HepG2 (cell line): ENCODE measurements around the gene NCOR2. TPM values are rescaled to one million over a fixed set of nuclear protein-coding genes. Genes with fewer than 3 reads are reported as not detected.

Experiments used
- DR1 ChIP-seq: sonication (generic); formaldehyde crosslinking; IDR thresholded peaks from 2 replicates; pipeline ENCODE4 v1.8.0; 2021; ENCODE audit warnings: mild to moderate bottlenecking, missing genetic modification reagents, inconsistent platforms
- FOXP1 ChIP-seq, 2 experiments: fragments of 450-650 bp in 1 of 2; IDR thresholded peaks; 2 replicates each; pipeline ENCODE4 v1.6.1; 2017 to 2018; ENCODE audit warnings: antibody characterized with exemption in 1 of 2
- MTF1 ChIP-seq: sonication (generic); formaldehyde crosslinking; IDR thresholded peaks from 2 replicates; pipeline ENCODE4 v1.5.0; 2020; ENCODE audit warnings: missing genetic modification reagents
- SP140L ChIP-seq: sonication (generic); formaldehyde crosslinking; IDR thresholded peaks from 2 replicates; pipeline ENCODE4 v1.4.0; 2020; ENCODE audit warnings: missing genetic modification reagents, borderline replicate concordance
- SRSF1 ChIP-seq: fragments of 200-400 bp; formaldehyde crosslinking; optimal IDR thresholded peaks from 2 replicates; pipeline ENCODE3; 2017; ENCODE audit warnings: mild to moderate bottlenecking, low read depth, low read length, moderate library complexity
- STAG1 ChIP-seq: sonication (generic); formaldehyde crosslinking; IDR thresholded peaks from 2 replicates; pipeline ENCODE4 v1.4.0; 2020; ENCODE audit warnings: missing genetic modification reagents
- TFAP4 ChIP-seq: sonication (generic); IDR thresholded peaks from 2 replicates; pipeline ENCODE4 v1.6.1; 2016; ENCODE audit warnings: low read depth, borderline replicate concordance
- THRA ChIP-seq: sonication (generic); formaldehyde crosslinking; IDR thresholded peaks from 2 replicates; pipeline ENCODE4 v1.4.0; 2020; ENCODE audit warnings: missing genetic modification reagents, borderline replicate concordance
- ZNF3 ChIP-seq: IDR thresholded peaks from 2 replicates; pipeline ENCODE4 v1.7.0; 2017; ENCODE audit warnings: inconsistent platforms
- ZNF329 ChIP-seq: sonication (generic); formaldehyde crosslinking; IDR thresholded peaks from 2 replicates; pipeline ENCODE4 v1.9.0; 2021; ENCODE audit warnings: low read depth, mild to moderate bottlenecking, missing genetic modification reagents
- ZNF552 ChIP-seq: sonication (generic); formaldehyde crosslinking; IDR thresholded peaks from 2 replicates; pipeline ENCODE4 v1.9.0; 2022; ENCODE audit warnings: missing genetic modification reagents, mild to moderate bottlenecking, borderline replicate concordance
- polyA plus RNA-seq, 8 experiments: library from polyadenylated mRNA; depleted of rRNA in 3 of 8; stranded (reverse) in 7 of 8; unstranded in 1 of 8; fragments of >200 nt; fragmentation: Illumina TruSeq in 4 of 8; extraction: Trizol in 4 of 8; gene quantifications; 2 replicates each; pipeline versions ENCODE4 v1.2.1 to v1.2.3, GENCODE V29; 2011 to 2016; ENCODE audit warnings: low read depth in 4 of 8, missing spikeins in 1 of 8, mixed read lengths in 1 of 8; ENCODE audit not compliant: insufficient read depth in 1 of 8
- total RNA-seq, 5 experiments: library from RNA; depleted of rRNA; stranded (reverse); fragments of >200 nt; fragmentation: Illumina TruSeq; extraction: Trizol; gene quantifications; 2 replicates each; pipeline ENCODE4 v1.2.3, GENCODE V29; 2016; ENCODE audit warnings: low read depth in 1 of 5
- TF ChIP-seq, protein P1 (sequence below): sonication (generic); formaldehyde crosslinking; IDR thresholded peaks from 2 replicates; pipeline ENCODE4 v1.4.0; 2020; ENCODE audit warnings: mild to moderate bottlenecking, missing genetic modification reagents
- TF ChIP-seq, protein P2 (sequence below): sonication (generic); formaldehyde crosslinking; IDR thresholded peaks from 2 replicates; pipeline ENCODE4 v1.8.0; 2022; ENCODE audit warnings: mild to moderate bottlenecking, missing genetic modification reagents; ENCODE audit not compliant: insufficient replicate concordance

The NCOR2 gene
- total and polyA plus RNA-seq, 2 of the 13 experiments (the other 11 are each of a cell fraction or from before 2014, with no cell fraction given) = 4.5 to 5.7 TPM

DNA sequence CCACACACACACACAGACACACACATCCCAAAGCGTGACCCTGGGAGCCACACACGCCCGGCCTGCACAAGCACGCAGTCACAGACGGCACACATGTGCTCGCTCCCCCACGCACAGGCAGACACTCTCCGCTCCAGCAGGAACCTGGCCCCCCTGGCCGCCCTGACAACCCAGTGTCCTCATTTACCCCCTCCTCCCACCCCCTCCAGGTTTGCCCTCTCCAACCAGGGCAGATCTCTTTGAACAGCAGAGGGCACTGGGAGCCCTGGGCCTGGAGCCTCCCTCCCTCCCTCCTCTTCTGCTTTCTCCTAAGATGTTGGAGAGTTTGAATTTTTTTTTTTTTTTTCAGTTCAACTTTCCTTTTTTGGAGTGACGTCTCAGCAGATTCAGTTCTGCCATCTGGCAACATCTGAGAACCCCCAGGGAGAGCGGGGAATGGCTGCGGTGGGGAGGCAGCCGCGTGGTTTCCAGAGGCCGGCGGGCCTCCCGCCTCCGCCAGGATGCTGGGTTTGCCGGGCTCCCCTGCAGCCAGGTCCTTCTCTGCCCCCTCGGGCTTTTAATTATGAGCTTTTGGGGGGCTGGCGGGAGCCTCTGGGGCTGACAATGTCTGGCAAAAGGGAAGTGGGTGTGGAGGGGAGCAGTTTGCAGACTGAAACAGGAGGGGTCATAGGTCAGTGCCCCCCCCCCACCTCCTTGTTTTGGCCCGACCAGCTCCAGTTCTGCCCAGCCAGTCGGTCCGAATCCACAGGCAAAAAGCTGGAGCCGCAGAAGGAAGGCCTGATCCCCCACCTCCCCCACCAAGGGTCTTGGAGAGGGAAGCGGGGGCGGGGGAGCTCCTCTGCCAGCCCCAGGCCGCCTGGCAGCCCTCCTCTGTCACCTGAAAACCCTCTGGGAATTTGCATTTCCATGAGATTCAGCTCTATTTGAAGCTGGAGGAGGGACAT lies 1.3 kb upstream of the NCOR2 start (continued):
- TF ChIP-seq, protein P1, sequence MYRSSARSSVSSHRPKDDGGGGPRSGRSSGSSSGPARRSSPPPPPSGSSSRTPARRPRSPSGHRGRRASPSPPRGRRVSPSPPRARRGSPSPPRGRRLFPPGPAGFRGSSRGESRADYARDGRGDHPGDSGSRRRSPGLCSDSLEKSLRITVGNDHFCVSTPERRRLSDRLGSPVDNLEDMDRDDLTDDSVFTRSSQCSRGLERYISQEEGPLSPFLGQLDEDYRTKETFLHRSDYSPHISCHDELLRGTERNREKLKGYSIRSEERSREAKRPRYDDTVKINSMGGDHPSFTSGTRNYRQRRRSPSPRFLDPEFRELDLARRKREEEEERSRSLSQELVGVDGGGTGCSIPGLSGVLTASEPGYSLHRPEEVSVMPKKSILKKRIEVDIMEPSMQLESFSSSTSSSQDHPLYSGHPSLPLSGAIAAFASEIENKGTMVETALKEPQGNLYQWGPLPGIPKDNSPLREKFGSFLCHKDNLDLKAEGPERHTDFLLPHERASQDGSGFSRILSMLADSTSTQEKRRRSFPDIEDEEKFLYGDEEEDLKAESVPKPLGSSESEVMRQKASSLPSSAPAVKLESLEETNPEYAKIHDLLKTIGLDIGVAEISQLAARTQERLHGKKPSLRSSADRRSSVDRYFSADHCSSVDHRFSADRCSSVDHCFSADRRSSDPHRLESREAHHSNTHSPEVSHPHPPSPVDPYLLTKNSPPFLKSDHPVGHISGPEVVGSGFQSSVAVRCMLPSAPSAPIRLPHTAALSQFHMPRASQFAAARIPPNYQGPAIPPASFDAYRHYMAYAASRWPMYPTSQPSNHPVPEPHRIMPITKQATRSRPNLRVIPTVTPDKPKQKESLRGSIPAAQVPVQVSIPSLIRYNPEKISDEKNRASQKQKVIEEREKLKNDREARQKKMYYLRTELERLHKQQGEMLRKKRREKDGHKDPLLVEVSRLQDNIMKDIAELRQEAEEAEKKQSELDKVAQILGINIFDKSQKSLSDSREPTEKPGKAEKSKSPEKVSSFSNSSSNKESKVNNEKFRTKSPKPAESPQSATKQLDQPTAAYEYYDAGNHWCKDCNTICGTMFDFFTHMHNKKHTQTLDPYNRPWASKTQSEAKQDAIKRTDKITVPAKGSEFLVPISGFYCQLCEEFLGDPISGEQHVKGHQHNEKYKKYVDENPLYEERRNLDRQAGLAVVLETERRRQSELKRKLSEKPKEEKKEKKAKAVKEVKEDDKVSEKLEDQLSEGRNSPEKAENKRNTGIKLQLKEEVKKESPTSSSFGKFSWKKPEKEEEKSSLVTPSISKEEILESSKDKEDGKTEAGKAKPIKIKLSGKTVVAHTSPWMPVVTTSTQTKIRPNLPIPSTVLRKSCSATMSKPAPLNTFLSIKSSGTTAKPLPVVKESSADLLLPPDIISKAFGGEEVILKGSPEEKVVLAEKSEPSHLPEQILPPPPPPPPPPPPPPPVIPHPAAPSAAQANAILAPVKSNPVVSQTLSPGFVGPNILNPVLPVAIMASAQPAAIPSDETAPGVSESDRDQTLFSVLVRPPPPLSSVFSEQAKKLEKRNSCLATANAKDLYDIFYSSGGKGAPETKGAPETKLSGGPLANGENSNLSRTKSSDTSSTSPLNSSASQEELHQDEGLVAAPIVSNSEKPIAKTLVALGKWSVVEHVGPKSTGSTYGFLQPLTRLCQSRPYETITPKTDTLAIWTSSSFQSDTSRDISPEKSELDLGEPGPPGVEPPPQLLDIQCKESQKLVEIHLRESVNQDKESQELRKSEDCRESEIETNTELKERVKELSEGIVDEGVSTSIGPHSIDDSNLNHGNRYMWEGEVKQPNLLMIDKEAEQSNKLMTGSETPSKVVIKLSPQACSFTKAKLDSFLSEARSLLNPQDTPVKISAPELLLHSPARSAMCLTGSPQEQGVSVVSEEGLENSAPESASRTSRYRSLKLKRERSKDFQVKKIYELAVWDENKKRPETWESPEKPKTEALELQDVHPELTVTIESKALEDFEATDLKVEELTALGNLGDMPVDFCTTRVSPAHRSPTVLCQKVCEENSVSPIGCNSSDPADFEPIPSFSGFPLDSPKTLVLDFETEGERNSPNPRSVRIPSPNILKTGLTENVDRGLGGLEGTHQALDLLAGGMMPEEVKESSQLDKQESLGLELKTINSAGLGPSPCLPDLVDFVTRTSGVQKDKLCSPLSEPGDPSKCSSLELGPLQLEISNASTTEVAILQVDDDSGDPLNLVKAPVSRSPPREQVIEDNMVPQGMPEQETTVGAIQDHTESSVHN (CRISPR knock-in tag) = no peak
- TF ChIP-seq ZNF329 (CRISPR knock-in tag) (no peak), FOXP1 (IDR thresholded peaks at IDR 0.05) (no peak), FOXP1 (CRISPR knock-in tag; IDR thresholded peaks at IDR 0.05) (no peak), ZNF552 (CRISPR knock-in tag) (no peak), ZNF3 (no peak), DR1 (CRISPR knock-in tag) (no peak), THRA (CRISPR knock-in tag) (0 out of 2 replicates have a peak, but pooled peaks have one; percentile 60), SRSF1 (peak; percentile 9), MTF1 (CRISPR knock-in tag) (no peak), TFAP4 (no peak), SP140L (no peak), STAG1 (0 out of 2 replicates have a peak, but pooled peaks have one; percentile 26)
- TF ChIP-seq, protein P2, sequence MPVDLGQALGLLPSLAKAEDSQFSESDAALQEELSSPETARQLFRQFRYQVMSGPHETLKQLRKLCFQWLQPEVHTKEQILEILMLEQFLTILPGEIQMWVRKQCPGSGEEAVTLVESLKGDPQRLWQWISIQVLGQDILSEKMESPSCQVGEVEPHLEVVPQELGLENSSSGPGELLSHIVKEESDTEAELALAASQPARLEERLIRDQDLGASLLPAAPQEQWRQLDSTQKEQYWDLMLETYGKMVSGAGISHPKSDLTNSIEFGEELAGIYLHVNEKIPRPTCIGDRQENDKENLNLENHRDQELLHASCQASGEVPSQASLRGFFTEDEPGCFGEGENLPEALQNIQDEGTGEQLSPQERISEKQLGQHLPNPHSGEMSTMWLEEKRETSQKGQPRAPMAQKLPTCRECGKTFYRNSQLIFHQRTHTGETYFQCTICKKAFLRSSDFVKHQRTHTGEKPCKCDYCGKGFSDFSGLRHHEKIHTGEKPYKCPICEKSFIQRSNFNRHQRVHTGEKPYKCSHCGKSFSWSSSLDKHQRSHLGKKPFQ (CRISPR knock-in tag) = no peak
